GM21529 (cell line): ENCODE data around the gene FXYD3.

Source experiments
- ATAC-seq: cut with Tn5 transposase; IDR thresholded peaks from one replicate; pipeline ENCODE4 v1.9.1; 2021; ENCODE audit not compliant: unreplicated experiment

The FXYD3 gene

DNA sequence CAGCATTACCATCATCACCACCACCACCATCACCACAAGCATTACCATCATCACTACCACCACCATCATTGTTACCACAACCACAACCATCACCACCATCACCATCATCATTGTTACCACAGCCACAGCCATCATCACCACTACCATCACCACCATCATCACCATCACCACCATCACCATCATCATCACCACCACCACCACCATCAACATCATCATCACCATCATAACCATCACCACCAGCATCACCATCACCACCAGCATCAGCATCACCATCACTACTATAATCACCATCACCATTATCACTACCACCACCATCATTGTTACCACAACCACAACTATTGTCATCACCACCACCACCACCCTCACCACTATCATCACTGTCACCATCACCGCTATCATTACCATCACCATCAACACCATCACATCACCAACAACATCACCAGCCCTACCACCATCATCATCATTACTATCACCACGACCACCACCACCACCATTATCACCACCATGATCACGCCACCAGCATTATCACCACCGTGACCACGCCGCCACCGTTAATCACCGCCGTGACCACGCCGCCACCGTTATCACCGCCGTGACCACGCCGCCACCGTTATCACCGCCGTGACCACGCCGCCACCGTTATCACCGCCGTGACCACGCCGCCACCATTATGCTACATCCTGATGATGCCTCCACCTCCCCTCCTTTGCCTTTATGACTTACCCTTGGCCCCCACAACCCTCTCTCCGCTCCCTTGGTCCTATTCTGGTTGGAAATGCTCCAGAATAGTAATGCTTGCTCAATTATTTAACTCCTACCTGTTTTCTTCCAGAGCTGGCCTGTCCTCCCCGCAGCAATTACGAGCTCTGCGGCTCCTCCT is 10.0 kb upstream of the FXYD3 start:
- no peak for ATAC-seq

GRCh38 chr19:35106291-35106583 is 9.4 kb upstream of the FXYD3 start:
- ATAC-seq: no peak

DNA sequence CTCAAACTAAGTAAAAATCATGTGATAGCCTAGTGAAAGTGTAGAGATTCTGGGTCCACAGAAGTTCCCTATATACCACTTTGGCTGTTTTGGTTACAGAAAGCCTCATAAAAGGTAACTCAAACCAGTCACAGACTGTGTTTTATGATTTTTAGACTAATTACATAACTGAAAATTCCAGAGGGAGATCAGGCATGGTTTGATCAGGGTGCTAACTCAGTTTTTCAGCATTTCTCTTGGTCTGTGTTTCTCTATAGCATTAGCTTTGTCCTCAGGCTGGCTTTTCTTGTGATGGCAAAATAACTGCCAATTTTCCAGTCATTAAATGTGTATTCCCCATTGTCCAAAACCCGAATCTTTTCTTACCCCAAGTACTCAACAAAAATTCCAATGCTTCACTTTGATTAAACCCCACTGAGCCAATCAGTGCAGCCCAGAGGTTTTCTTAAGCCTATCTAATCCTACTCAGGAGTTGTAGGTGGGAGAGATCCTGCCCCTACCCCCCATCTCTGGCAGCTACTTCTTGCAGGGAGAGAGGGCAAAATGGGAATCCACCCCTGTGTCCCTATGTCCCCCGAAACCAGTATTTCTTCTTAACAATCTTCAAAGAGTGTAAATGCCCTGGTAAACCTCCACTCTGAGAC is 8.6 kb upstream of the FXYD3 start:
- ATAC-seq: no peak

- no peak for ATAC-seq
These were observed 8.1 kb upstream of the FXYD3 start for GRCh38 chr19:35107545-35107944.

GRCh38 chr19:35108730-35109129 is 6.9 kb upstream of the FXYD3 start:
- ATAC-seq: no peak

GRCh38 chr19:35109395-35110112 is 6.1 kb upstream of the FXYD3 start:
- no peak for ATAC-seq

DNA sequence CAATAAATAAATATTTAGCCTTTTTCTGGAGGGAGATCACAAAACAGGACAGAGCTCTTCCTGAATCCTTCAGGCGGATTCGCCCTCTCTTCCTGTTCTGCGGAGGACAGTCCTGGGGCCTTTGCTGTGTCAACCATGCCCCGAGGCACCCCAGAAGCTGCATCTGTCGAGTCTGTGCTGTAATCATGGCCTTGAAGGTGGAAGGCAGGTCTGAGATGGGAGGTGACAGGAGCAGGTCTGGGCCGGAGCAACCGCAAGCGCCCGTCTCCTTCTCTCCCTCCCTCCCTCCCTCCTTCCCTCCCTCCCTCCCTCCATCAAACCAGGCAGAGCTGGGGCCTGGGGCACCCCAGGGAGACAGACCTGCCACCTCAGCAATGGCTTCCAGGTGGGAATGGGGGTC is 4.6 kb upstream of the FXYD3 start:
- ATAC-seq: no peak

- no peak for ATAC-seq
These were observed 2.5 kb upstream of the FXYD3 start for GRCh38 chr19:35112995-35113688.

- ATAC-seq: no peak
These were observed 1.1 kb upstream of the FXYD3 start for GRCh38 chr19:35114353-35115176.

DNA sequence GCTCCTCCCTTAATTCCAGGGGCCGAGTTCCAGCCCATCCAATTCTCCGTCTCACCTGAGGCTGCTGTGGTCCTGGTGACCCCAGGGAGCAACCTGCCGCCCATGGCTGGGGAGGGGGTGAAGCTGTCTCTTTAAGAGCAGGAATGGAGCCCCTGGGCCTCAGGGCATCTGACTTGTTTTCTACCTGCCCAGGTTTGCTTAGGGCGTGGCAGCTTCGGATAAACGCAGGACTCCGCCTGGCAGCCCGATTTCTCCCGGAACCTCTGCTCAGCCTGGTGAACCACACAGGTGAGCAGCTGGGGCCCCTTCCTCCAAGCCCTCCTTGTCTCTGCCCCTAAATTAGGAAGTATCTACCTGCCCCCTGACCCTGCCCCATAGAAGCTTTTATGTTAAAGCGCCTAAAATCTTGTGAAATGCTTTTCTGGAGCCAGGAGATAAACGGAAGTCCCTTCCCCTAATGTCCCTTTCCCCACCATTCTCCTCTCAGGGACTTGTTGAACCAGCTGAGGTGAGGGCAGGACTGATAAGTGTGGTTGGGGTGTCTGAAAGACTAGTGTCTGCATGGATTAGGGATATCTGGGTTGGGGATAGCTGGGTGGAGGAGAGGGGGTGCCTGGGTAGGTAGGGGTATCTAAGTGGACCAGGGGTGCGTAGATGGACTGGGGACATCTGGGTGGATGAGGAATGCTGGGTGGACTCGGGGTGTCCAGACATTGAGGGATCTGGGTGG is 614 bp downstream of the FXYD3 start:
- ATAC-seq: no peak

DNA sequence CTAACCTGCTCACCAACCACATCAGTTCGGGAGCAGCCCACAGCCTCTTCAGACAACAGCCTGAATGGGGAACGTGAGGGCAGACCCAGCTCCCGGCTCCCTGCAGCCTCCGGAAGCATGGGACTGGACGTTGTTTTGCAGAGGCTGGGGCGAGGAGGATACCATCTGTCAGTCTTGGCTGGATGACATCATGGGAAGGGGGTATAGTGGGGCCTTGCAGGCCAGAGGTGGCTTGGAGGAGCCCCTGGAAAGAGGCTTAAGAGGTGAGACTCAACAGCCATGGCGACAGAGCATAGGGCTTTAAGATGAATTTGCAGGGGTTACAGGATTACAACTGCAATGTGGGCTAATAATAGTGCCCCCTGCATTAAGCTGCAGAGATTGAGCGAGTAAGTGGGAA is 1.5 kb downstream of the FXYD3 start:
- no peak for ATAC-seq

- no peak for ATAC-seq
These were observed 2.2 kb downstream of the FXYD3 start for GRCh38 chr19:35117799-35118198.

DNA sequence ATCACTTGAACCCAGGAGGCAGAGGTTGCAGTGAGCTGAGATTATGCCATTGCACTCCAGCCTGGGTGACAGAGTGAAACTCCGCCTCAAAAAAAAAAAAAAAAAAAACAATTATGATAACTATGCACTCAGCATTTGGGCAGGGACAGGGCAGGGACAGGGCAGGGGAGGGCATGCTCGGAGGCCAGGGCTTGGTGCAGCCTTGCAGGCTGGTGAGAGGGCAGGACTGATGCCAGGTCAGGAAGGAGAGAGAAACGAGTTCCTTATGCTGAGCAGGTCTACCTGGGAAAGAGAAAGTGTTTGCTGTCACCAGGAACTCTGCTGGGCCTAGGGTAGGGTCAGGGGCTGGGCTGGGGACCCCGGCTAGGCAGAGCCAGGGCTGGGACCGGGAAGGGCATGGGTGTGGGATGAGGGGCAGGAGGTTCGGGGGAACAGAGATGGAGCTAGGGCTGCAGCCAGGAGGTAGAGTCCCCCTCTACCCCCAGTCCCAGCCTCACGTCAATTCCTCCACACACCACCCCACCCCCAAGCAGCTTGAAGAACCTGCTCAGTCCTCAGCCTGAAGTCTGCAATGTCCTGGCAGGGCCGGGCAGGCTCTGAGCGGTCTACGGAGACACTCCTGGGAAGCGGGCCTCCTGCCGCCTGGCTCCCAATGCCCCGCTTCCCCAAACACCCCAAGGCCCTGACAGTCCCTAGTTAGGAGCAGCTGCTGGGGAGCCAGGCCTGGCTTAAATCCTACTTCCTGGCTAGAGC is 2.8 kb downstream of the FXYD3 start:
- no peak for ATAC-seq

GRCh38 chr19:35119091-35119490 is 3.5 kb downstream of the FXYD3 start:
- ATAC-seq: no peak

GRCh38 chr19:35119578-35120155 is 4.0 kb downstream of the FXYD3 start:
- ATAC-seq: no peak

GRCh38 chr19:35120492-35120891 is 4.9 kb downstream of the FXYD3 start:
- ATAC-seq: no peak

GRCh38 chr19:35120898-35121297 is 5.3 kb downstream of the FXYD3 start:
- no peak for ATAC-seq

- no peak for ATAC-seq
These were observed 7.3 kb downstream of the FXYD3 start for GRCh38 chr19:35122687-35123551.
